ENCODE results near the gene TAL1.

TAL1 gene

GRCh38 chr1:47230692-47231300 lies 1.2 kb downstream of the TAL1 start:
- H3K4me3 ChIP-seq (ENCODE audit: low read length): peak overlapping the region; percentile 80
- DNase-seq (ENCODE audit: low read depth, low spot score): no peak

GRCh38 chr1:47229886-47230691 lies 1.9 kb downstream of the TAL1 start:
- no peak for DNase-seq (ENCODE audit: low read depth, low spot score)
- peak overlapping the region; percentile 80 for H3K4me3 ChIP-seq (ENCODE audit: low read length)

GRCh38 chr1:47229031-47229885 lies 2.8 kb downstream of the TAL1 start:
- H3K4me3 ChIP-seq (ENCODE audit: low read length): peak overlapping the region; percentile 80
- peak; percentile 56 for DNase-seq (ENCODE audit: low read depth, low spot score)

- peak overlapping the region; percentile 80 for H3K4me3 ChIP-seq (ENCODE audit: low read length)
- no peak for DNase-seq (ENCODE audit: low read depth, low spot score)
Observed at GRCh38 chr1:47228644-47229030, 3.4 kb downstream of the TAL1 start.

GRCh38 chr1:47227341-47228232 lies 4.4 kb downstream of the TAL1 start:
- DNase-seq (ENCODE audit: low read depth, low spot score): no peak
- peak overlapping the region; percentile 80 for H3K4me3 ChIP-seq (ENCODE audit: low read length)

GRCh38 chr1:47226839-47227215 lies 5.2 kb downstream of the TAL1 start:
- no peak for DNase-seq (ENCODE audit: low read depth, low spot score)

GRCh38 chr1:47226121-47226838 lies 5.7 kb downstream of the TAL1 start:
- H3K4me3 ChIP-seq (ENCODE audit: low read length): peak overlapping the region; percentile 80

More at GRCh38 chr1:47226839-47227215, 5.2 kb downstream of the TAL1 start:
- peak overlapping the region; percentile 80 for H3K4me3 ChIP-seq (ENCODE audit: low read length)

GRCh38 chr1:47225430-47226100 lies 6.5 kb downstream of the TAL1 start:
- DNase-seq (ENCODE audit: low read depth, low spot score): no peak
- H3K4me3 ChIP-seq (ENCODE audit: low read length): peak overlapping the region; percentile 80

More at GRCh38 chr1:47226121-47226838, 5.7 kb downstream of the TAL1 start:
- DNase-seq (ENCODE audit: low read depth, low spot score): no peak

GRCh38 chr1:47224676-47225399 lies 7.2 kb downstream of the TAL1 start:
- no peak for DNase-seq (ENCODE audit: low read depth, low spot score)
- peak overlapping the region; percentile 80 for H3K4me3 ChIP-seq (ENCODE audit: low read length)

- H3K4me3 ChIP-seq (ENCODE audit: low read length): peak overlapping the region; percentile 80
- DNase-seq (ENCODE audit: low read depth, low spot score): no peak
Observed at GRCh38 chr1:47223921-47224675, 7.9 kb downstream of the TAL1 start.

- DNase-seq (ENCODE audit: low read depth, low spot score): no peak
- H3K4me3 ChIP-seq (ENCODE audit: low read length): peak overlapping the region; percentile 80; the same call in 1 of the 2 replicates
Observed at GRCh38 chr1:47223174-47223920, 8.7 kb downstream of the TAL1 start.

GRCh38 chr1:47222476-47222875 lies 9.5 kb downstream of the TAL1 start:
- DNase-seq (ENCODE audit: low read depth, low spot score): no peak
- H3K4me3 ChIP-seq (ENCODE audit: low read length): no peak overlapping the region

- H3K4me3 ChIP-seq (ENCODE audit: low read length): no peak overlapping the region
Observed at GRCh38 chr1:47219590-47220220, 12.3 kb downstream of the TAL1 start.

GRCh38 chr1:47219001-47219400 lies 13.0 kb downstream of the TAL1 start:
- no peak overlapping the region for H3K4me3 ChIP-seq (ENCODE audit: low read length)
- no peak for DNase-seq (ENCODE audit: low read depth, low spot score)

More at GRCh38 chr1:47219590-47220220, 12.3 kb downstream of the TAL1 start:
- no peak for DNase-seq (ENCODE audit: low read depth, low spot score)
